Fibroblast of villous mesenchyme (primary cell): Measurements from ENCODE around the gene HEATR3. TPM values are rescaled to one million over a fixed set of nuclear protein-coding genes. Genes with fewer than 3 reads are reported as not detected.

Source experiments
- DNase-seq: peaks from one replicate; pipeline ENCODE4 v3.0.0-alpha.2; 2010; ENCODE audit warnings: low read depth
- H3K4me3 ChIP-seq: 2 replicates; pipeline ENCODE4 v1.5.1; 2011; ENCODE audit warnings: low read depth, mild to moderate bottlenecking, low read length
- total RNA-seq: library from RNA; depleted of rRNA; stranded (reverse); fragments of >200 nt; gene quantifications from 2 replicates; pipeline ENCODE4 v1.2.3, GENCODE V29; 2012
- TF ChIP-seq, protein P1 (sequence below): IDR thresholded peaks from 2 replicates; pipeline ENCODE4 v1.5.1; 2012; ENCODE audit warnings: low read depth, mild to moderate bottlenecking, low read length; ENCODE audit not compliant: insufficient read depth

HEATR3 gene
- total RNA-seq, 1 donor = 34.5 TPM

- no peak overlapping the region for H3K4me3 ChIP-seq
- DNase-seq = no peak
- TF ChIP-seq, protein P1, sequence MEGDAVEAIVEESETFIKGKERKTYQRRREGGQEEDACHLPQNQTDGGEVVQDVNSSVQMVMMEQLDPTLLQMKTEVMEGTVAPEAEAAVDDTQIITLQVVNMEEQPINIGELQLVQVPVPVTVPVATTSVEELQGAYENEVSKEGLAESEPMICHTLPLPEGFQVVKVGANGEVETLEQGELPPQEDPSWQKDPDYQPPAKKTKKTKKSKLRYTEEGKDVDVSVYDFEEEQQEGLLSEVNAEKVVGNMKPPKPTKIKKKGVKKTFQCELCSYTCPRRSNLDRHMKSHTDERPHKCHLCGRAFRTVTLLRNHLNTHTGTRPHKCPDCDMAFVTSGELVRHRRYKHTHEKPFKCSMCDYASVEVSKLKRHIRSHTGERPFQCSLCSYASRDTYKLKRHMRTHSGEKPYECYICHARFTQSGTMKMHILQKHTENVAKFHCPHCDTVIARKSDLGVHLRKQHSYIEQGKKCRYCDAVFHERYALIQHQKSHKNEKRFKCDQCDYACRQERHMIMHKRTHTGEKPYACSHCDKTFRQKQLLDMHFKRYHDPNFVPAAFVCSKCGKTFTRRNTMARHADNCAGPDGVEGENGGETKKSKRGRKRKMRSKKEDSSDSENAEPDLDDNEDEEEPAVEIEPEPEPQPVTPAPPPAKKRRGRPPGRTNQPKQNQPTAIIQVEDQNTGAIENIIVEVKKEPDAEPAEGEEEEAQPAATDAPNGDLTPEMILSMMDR = no peak
Measured at GRCh38 chr16:50056226-50056625, 9.5 kb upstream of the HEATR3 start.

DNA sequence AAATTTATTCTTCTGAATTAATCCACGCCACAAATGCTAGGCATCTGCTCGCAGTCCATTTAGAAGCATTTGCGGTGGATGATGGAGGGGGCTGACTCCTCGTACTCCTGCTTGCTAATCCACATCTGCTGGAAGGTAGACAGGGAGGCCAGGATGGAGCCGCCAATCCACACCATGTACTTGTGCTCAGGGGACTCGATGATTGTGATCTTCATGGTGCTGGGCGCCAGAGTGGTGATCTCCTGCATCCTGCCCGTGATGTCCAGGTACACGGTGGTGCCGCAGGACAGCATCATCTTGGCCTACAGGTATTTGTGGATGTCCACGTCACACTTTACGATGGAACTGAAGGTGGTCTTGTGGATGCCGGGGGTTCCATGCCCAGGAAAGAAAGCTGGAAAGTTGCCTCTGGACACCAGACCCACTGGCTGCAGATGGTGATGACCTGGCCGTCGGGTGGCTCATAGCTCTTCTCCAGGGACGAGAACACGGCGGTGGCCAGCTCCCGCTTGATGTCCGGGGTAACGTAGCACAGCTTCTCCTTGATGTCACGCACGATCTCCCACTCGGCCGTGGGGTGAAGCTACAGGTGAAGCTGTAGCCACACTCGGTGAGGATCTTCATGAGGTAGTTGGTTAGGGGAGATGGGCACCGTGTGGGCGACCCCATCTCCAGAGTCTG lies 7.5 kb upstream of the HEATR3 start:
- DNase-seq = no peak
- no peak overlapping the region for H3K4me3 ChIP-seq
- TF ChIP-seq, protein P1 = no peak

GRCh38 chr16:50059111-50059510 lies 6.7 kb upstream of the HEATR3 start:
- DNase-seq = no peak
- TF ChIP-seq, protein P1 = no peak
- no peak overlapping the region for H3K4me3 ChIP-seq

GRCh38 chr16:50059669-50060068 lies 6.1 kb upstream of the HEATR3 start:
- no peak for DNase-seq
- TF ChIP-seq, protein P1 = no peak
- H3K4me3 ChIP-seq = no peak overlapping the region

- H3K4me3 ChIP-seq = no peak overlapping the region
- TF ChIP-seq, protein P1 = no peak
- DNase-seq = no peak
Measured at GRCh38 chr16:50061326-50061725, 4.4 kb upstream of the HEATR3 start.

DNA sequence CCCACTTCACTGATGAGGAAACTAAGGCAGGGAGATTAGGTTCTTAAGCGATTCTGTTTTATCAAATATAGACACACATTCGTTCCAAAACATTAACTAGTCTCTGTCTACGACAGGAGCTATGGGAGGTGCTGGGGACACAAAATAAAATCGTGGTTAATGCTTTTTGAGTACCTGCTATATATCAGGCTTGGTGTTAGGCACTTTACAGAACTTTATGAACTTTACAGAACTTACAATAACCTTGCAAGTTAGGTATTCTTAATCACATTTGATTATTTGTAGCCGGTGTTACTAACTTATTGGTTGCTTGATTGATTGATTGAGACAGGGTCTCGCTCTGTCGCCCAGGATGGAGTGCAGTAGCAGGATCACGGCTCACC lies 538 bp upstream of the HEATR3 start:
- TF ChIP-seq, protein P1 = no peak
- peak overlapping the region; percentile 99 for H3K4me3 ChIP-seq
- no peak for DNase-seq
